Thyroid gland (tissue), 4 donors: ENCODE results near the gene GBE1. TPM values are rescaled to one million over a fixed set of nuclear protein-coding genes. Genes with fewer than 3 reads are reported as not detected.

Experiments used
- DNase-seq, 2 donors: peaks; one replicate each; pipeline ENCODE4 v3.0.0-alpha.2; 2019
- H3K27ac ChIP-seq, 3 donors: fragments of 200-600 bp; sonication (generic); 1 replicate in 2 of 3; 2 replicates in 1 of 3; pipeline ENCODE4 v1.5.1; 2016 to 2019; ENCODE audit warnings: mild to moderate bottlenecking in 1 of 3, moderate library complexity in 1 of 3
- H3K27me3 ChIP-seq: fragments of 200-600 bp; sonication (generic); one replicate; pipeline ENCODE4 v1.5.1; 2019
- H3K36me3 ChIP-seq, 2 donors: fragments of 200-600 bp; sonication (generic); one replicate each; pipeline ENCODE4 v1.5.1; 2016 to 2019
- H3K4me1 ChIP-seq, 2 donors: fragments of 200-600 bp; sonication (generic); one replicate each; pipeline ENCODE4 v1.5.1; 2017 to 2019
- H3K4me3 ChIP-seq, 3 donors: fragments of 200-600 bp; sonication (generic); replicated peaks in 1 of 3; 1 replicate in 2 of 3; 2 replicates in 1 of 3; pipeline ENCODE4 v1.5.1; 2016; ENCODE audit warnings: mild to moderate bottlenecking in 1 of 3
- H3K9me3 ChIP-seq: fragments of 200-600 bp; sonication (generic); one replicate; pipeline ENCODE4 v1.5.1; 2017
- POLR2A ChIP-seq, 2 donors: fragments of 450-650 bp; IDR thresholded peaks; one replicate each; pipeline ENCODE4 v1.6.1; 2017; ENCODE audit warnings: antibody characterized with exemption in 2 of 2, mild to moderate bottlenecking in 2 of 2, moderate library complexity in 1 of 2
- WGBS, 2 donors: methylation state at CpG; one replicate each; pipeline ENCODE4 v1.1.5; 2017; 5-methylcytosine and 5-hydroxymethylcytosine counted together
- intact Hi-C: fragments of 100-400 bp; cut with DNase I; formaldehyde crosslinking; loops from one replicate; pipeline ENCODE4 v1.15.1; 2023
- total RNA-seq, 4 donors: library from RNA; depleted of rRNA; stranded (reverse); fragments of >200 nt; gene quantifications; one replicate each; pipeline ENCODE4 v1.2.3, GENCODE V29; 2016
- TF ChIP-seq, protein P1 (sequence below), 6 experiments: fragments of 200-600 bp in 3 of 6; fragments of 450-650 bp in 3 of 6; sonication (generic) in 3 of 6; IDR thresholded peaks; one replicate each; pipeline ENCODE4 v1.5.1; 2016 to 2019; ENCODE audit warnings: antibody characterized with exemption in 6 of 6, mild to moderate bottlenecking in 2 of 6, inconsistent platforms in 1 of 6, moderate library complexity in 1 of 6

GBE1 gene
- total RNA-seq, 4 donors from 2014 or later = 33.4 to 58.4 (median 40.8) TPM

GRCh38 chr3:81694662-81695061 lies 66.8 kb downstream of the GBE1 start:
- H3K9me3 ChIP-seq = no peaks in the 10 kb centered on the region
- no peaks in the 10 kb centered on the region for H3K36me3 ChIP-seq
- no peaks in the 10 kb centered on the region for H3K27me3 ChIP-seq
- H3K4me1 ChIP-seq = no peaks in the 10 kb centered on the region
- TF ChIP-seq, protein P1, sequence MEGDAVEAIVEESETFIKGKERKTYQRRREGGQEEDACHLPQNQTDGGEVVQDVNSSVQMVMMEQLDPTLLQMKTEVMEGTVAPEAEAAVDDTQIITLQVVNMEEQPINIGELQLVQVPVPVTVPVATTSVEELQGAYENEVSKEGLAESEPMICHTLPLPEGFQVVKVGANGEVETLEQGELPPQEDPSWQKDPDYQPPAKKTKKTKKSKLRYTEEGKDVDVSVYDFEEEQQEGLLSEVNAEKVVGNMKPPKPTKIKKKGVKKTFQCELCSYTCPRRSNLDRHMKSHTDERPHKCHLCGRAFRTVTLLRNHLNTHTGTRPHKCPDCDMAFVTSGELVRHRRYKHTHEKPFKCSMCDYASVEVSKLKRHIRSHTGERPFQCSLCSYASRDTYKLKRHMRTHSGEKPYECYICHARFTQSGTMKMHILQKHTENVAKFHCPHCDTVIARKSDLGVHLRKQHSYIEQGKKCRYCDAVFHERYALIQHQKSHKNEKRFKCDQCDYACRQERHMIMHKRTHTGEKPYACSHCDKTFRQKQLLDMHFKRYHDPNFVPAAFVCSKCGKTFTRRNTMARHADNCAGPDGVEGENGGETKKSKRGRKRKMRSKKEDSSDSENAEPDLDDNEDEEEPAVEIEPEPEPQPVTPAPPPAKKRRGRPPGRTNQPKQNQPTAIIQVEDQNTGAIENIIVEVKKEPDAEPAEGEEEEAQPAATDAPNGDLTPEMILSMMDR (IDR thresholded peaks at IDR 0.05) = no peak
- DNase-seq = no peak
- H3K27ac ChIP-seq = no peak overlapping the region
- WGBS, 2 donors = 91 to 93% methylated on average over 5 of the region's 5 CpGs
- H3K4me3 ChIP-seq = no peak overlapping the region
- intact Hi-C loops = no loop called here

DNA sequence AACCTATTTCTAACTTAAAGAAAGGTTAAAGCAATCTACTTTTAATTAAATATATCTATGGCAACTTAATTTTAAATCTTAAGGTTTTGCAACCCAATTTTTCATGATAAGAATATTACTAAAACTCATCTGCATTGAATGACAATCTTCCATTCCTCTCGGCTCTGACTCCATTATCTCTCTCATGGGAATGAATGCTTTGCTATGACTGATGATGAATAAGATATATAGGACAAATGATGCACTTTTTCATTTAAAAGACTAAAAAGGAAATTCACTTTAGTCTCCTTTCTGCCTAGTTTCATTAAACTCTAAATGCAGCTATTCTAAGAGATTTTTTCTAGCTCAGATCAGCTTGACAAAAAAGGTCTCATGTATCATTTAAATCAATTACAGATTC lies 68.7 kb downstream of the GBE1 start:
- no peaks in the 10 kb centered on the region for H3K36me3 ChIP-seq
- no peak overlapping the region for H3K4me3 ChIP-seq
- no peak overlapping the region for H3K27ac ChIP-seq
- no peak for DNase-seq
- H3K9me3 ChIP-seq = no peaks in the 10 kb centered on the region
- H3K4me1 ChIP-seq = no peaks in the 10 kb centered on the region
- intact Hi-C loops = no loop called here
- WGBS, 2 donors = 84 to 85% methylated on average over 1 of the region's 1 CpG
- no peaks in the 10 kb centered on the region for H3K27me3 ChIP-seq
- TF ChIP-seq POLR2A (IDR thresholded peaks at IDR 0.05) = no peak
- TF ChIP-seq, protein P1 (IDR thresholded peaks at IDR 0.05) = no peak

DNA sequence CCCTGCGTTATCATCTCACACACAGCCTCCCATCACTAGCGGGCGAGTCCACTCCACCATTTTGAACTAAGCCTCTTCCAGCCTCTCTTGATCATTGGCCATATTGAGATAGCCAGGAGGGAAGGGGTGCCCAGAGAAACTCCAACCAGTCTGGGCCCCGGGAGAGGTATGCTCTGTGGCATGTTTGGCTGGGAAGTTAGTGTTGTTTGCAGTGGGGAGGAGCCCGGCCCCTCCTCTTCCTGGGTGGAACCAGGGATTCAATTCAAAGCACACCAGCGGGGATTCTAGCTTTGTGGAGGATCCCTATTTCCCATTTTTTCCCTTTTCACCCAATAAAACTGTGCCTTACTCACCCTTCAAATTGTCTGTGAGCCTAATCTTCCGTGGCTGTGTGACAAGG lies 71.8 kb downstream of the GBE1 start:
- 93 to 94% methylated on average over 7 of the region's 7 CpGs for WGBS, 2 donors
- Histone ChIP-seq H3K4me1 (no peaks in the 10 kb centered on the region), H3K27ac (no peak overlapping the region), H3K36me3 (no peaks in the 10 kb centered on the region), H3K4me3 (no peak overlapping the region), H3K9me3 (no peaks in the 10 kb centered on the region), H3K27me3 (no peaks in the 10 kb centered on the region)
- TF ChIP-seq POLR2A (IDR thresholded peaks at IDR 0.05) = no peak
- TF ChIP-seq, protein P1 (IDR thresholded peaks at IDR 0.05) = no peak
- intact Hi-C loops = no loop called here
- DNase-seq = no peak

GRCh38 chr3:81684751-81685395 lies 76.6 kb downstream of the GBE1 start:
- H3K36me3 ChIP-seq = no peaks in the 10 kb centered on the region
- no peak overlapping the region for H3K4me3 ChIP-seq
- no peak overlapping the region for H3K27ac ChIP-seq
- no peaks in the 10 kb centered on the region for H3K9me3 ChIP-seq
- H3K27me3 ChIP-seq = no peaks in the 10 kb centered on the region
- H3K4me1 ChIP-seq = no peaks in the 10 kb centered on the region
- intact Hi-C loops = no loop called here
- 64 to 66% methylated on average over 4 of the region's 4 CpGs for WGBS, 2 donors
- TF ChIP-seq POLR2A (IDR thresholded peaks at IDR 0.05) = no peak
- TF ChIP-seq, protein P1 (IDR thresholded peaks at IDR 0.05) = no peak
- DNase-seq = no peak

DNA sequence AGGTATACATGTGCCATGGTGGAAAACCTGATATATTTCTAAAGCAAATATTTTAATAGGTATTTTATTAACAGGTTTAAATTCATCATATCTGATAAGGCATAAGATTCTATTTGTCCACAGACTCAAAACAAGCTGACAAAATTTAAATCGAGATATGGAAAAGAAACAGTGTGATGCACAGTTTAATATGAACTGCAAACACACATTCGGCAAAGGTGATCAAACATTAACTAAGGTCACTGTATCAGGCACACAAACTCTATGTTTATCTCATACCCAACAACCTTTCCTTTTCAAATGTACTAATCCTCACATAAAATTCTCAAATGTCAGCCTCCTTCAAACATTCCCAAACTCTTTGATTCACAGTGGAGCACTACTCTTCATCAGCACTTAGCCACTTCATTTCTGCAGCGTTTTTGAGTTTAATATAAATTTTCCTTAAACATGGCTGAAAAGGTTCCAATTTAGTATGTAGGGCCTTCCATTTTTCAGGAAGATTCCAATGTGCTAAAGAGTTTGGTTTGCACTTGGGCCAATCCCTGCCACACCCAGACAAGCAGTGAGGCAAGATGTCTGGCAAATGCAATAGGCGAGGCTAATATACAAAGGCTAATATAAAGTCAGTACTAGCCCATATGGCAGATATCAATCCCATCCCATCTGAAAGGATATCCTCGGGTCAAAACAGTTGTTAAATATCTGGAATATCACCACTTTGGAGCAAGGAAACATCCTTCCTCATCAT lies 84.6 kb downstream of the GBE1 start:
- Histone ChIP-seq H3K4me1 (no peaks in the 10 kb centered on the region), H3K36me3 (no peaks in the 10 kb centered on the region), H3K27ac (no peak overlapping the region), H3K27me3 (no peaks in the 10 kb centered on the region), H3K4me3 (no peak overlapping the region), H3K9me3 (no peaks in the 10 kb centered on the region)
- TF ChIP-seq, protein P1 (IDR thresholded peaks at IDR 0.05) = no peak
- TF ChIP-seq POLR2A (IDR thresholded peaks at IDR 0.05) = no peak
- DNase-seq = no peak
- intact Hi-C loops = no loop called here
- 95 to 96% methylated on average over 5 of the region's 5 CpGs for WGBS, 2 donors
